AG20443 (cell line): Measurements from ENCODE around the gene KCTD1.

ENCODE experiments used
- DNase-seq: peaks from one replicate; pipeline ENCODE4 v3.0.0; 2012; ENCODE audit warnings: low spot score, mixed read lengths

Gene KCTD1

DNA sequence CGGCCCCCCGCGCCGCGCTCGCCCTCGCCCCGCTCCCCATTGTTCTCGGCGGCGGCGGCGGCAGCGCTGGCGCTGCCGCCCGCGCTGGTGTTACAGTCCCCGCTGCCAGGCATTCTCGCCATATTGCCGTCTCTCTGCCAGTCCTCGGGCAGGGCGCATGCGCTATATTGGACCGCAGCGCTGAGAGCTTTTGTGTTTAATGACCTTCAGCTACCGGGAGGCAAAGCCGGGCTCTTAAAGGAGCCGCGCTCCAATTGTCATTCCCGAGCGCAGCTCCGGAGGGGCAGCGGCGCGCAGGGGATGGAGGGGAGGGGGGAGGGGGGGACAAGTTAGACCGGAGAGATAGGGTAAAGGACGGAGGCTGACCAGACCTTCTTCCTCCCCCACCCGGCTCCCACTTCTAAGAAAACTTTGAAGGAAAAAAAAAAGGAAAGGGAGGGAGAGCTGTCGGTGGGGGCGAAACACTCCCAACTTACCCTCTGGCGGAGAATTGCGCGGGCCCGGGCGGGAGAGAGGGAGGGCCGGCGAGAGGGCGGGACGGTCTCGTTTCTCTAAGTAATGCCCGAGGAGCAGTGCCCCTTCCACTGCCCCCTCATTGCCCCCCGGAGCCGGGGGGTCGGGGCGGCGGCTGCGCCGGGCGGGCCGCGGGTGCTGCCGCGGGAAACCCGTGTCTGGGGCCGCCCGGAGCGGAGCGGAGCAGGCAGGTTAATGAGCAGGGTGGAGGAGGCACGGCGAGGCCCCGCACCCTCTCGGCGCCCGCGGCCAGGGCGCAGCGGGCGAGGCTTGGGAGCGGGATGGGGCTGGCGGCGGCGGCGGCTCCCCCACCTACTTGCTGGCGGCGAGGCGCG is at the start of gene KCTD1:
TSS of gene KCTD1 (minus strand) at position 139 of the 848 bp plus-strand sequence. CDS start at position 122, 17 bp downstream.
- DNase-seq: peak; percentile 94

DNA sequence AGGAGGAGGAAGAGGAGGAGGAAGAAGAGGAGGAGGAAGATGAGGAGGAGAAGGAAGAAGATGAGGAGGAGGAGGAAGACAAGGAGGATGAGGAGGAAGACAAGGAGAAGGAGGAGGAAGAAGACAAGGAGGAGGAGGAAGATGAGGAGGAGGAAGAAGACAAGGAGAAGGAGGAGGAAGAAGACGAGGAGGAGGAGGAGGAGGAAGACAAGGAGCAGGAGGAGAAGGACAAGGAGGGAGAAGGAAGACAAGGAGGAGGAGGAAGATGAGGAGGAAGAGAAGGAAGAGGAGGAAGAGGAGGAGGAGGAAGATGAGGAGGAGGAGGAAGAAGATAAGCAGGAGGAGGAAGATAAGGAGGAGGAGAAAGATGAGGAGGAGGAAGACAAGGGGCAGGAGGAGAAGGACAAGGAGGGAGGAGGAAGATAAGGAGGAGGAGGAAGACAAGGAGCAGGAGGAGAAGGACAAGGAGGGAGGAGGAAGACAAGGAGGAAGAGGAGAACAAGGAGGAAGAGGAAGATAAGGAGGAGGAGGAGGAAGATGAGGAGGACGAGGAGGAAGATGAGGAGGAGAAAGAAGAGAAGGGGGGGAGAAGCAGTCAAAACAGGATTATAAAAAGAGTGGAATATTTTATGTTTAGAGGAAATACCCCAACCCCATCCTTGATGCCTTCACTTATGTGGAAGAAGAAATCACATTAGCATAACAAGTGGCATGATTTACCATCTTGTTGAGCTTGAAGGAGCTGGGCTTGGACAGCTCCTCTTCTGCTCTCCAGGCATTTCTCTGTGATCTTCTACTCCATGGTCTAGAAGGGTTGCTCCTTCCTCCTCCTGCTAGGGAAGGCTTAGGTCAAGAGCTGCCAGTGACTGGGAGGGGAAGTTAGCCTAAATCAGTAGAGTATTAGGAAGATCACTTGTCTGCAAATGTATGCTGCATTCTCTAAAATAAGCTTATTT is 45.3 kb upstream of the KCTD1 start:
- no peak for DNase-seq

DNA sequence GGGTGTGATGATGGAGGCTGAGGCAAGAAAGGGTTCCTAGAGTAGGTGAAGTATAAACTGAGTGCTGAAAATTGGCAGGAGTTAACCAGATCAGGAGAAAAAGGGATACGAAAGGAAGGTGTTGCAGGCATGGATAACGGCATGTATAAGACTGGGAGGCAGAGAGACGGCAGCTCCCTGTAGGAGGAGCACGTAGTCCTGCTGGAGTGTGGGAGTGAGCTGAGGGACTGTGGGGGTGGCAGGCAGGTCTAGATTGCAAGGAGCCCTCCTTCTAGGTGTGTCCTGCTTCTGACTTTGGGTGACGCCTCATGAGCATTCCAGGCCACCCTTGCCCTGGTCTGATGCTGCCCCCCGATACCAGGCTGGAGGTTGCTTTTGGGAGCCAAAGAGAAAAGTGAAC is 36.4 kb upstream of the KCTD1 start:
- no peak for DNase-seq

DNA sequence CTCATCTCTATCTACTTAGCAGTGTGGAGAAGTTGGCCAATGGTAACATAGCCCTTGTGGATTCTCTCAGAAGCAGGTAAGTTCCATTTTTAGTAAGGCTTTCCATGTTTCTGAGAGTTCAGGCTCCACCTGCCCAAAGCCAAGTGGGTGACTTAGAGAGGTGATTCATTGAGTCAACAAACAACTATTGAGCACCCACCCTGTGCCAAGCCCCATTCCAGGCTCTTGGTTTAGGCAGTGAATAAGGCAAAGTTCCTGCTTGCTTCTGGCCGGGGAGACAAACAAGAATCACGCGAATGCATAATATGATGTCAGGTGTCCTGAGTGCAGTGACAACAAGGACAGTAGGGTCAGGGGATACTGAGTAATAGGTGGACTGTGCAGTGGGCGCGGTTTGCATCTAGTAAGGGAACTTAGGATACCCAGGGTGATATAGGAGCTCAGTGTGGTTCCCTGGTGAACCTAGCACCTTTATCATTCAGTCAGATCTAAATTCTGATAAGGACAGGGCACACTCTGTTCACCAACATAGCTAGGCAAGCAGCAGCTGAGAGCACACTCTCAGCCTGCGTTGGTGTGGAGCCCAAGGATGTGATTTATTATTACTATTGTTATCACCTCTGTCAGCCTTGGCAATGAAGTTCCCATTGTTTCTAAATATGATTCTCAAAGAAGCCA is 31.7 kb upstream of the KCTD1 start:
- DNase-seq: no peak

DNA sequence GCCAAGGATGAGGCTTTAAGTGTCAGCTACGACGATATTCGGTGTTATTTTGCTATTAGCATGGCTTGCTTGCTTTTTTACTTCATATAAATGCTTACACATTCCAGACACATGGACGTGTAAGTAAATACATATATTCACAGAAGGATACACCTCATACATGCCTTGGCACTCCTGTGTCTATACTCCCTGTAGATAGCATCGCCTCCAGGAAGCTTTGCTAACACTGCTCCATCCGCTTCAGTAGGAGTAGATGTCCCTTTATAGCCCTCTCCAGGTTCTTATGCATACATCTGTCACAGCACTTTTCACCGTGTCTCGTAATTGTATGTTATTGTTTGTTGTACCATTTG is 27.5 kb upstream of the KCTD1 start:
- DNase-seq: no peak

DNA sequence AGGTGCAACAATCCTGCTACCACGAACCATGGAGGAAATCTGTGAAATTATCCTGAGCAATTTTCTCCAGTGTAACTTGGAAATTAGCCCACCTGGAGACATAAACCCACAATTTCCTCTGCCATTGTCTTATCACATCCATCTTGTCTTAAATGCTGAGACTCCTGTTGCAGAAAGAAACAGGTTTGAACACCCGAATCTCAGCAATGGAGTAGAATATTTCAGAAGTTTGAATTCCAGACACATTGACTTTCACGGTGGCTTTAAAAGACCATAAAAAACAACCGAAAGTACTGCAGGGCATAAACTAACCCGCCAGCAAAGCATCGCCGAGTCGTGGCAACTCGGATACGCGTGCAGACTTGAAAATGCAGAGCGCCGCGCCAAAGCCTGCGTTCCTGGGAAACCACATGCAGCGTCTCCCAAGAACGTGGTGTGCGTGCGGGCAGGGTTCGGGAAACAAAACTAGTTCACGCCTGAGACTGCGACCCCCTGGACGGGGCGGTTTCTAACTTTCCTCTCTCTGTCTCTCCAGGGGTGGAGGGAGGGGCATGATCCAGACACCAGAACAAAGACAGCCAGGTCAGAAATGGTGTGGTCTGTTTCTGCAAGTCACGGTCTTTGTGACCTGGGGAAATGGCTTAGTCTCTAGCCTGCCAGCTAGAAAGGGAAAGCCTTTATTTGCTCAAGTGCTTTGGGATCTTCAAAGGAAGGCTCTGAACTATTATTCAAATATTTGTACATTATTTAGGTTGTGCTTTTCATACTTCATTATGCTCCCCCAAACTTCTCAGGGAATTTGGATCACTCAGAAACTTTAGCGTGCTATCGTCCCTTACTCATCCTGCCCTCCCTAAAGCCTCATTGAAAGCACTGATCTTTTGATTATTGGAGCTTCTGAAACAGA is 26.9 kb upstream of the KCTD1 start:
- peak; percentile 81 for DNase-seq

DNA sequence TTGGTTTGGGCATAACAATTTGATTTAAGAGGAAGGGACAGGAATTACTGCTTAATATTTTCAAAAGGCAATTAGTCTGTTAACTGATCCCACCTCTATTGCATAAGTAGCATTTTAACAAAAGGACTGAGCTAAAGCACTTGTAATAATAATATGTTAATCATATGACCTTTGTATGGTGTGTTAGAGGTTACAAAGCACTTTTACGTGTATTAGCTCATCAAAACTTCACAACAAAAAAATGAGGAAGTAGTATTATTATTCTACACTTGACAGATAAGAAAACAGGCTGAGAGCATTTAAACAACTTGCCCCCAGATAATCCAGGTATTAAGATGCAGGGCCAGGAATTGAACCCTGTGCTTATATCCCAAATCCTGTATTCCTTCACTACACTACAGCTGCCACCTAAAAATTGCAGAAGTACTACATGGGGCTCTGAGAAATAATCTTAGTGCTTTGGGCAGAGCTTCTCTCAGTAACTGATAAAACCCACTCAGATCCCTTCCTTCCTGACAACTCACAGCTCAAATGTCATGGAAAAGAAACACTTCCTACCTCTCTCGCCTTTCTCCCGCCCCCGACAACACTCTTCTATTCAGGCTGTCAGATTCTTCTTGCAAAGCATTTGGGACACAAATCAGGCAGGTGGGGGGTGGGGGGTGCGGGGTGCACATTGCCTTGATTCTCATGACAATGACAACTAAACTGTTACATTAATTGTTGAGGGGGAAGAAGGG is 20.7 kb upstream of the KCTD1 start:
- DNase-seq: no peak

DNA sequence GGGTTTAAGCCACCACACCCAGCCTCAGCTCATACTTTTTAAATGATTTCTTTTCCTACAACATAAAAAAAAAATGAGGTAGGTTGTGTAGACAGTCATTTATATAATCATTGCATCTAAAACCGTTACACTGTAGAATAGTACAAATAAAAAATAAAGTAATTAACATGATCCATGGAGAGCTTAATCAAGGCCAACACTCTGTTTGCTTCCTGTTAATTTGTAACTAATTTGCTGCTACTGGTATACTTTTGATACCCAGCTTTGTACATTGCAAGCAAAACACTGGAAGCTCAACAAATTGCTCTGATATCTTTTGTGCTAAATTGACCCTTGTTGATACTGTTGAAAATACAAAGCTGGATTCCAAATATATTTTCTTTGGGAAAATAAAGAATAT is 20.2 kb upstream of the KCTD1 start:
- no peak for DNase-seq

DNA sequence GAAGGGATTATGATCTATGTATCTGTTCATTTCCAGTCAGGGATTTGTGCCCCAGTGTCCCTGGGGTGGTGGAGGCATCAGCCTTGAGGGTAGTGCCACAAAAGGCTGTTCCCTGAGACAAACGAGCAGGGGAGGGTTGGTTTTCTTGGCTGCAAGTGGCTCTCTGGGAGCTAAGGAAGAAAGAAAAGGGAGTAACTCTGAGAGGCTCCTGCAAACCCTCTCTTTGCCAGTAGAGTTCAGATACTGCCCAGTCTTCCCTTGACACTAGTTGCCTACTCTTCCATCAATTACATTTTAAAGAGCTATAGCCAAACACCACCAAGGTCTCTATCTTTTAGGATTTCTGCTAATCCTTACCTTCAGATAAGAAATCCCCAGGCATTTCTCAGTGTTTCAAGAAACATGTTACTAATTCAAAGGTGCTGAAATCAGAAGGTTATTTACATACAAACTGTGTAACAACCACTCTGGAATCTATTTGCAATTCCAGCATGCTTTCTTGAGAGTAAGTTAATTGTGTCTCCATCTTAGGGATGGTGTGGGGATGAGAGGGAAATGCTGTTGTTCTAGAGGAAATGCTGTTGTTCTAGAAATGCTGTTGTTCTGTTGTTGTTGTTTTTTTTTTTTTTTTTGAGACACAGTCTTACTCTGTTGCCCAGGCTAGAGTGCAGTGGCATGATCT is 18.7 kb upstream of the KCTD1 start:
- DNase-seq: no peak

DNA sequence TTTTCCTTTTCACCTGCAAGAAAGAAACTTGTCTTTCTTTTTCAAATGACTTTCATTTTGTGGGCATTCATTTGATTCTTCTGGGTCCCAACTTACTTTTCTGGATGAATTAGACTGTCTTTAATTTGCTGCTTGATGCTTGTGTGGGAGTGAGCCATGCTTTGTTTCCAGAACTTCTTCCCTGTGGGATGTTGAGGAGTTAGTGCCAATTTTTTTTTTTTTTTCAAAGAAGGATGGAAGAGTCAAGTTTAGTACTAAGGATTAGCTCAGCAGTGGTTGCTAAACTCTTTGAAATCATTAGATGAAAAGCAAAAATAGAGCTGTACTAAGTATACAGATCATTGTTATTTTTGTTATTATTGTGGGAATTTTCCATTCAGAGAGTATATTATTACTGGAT is 17.2 kb upstream of the KCTD1 start:
- no peak for DNase-seq

DNA sequence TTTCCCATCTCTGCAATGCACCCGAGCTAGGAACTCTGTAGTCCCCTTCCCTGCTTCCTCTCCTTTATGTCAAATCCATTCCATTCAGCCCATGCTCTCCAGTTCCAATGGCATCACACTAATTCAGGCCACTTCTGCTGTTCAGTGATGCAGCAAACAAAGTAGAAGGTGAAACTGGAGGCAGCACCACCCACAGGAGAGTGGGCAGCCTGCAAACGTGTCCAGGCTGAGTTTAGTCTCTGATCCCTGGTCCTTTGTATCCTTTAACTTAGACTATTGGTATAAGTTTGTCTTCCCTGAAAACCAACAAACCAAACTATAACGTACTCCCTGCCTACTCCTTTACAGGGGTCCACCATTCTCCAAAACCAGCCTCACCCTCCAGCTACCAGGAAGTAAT is 14.7 kb upstream of the KCTD1 start:
- DNase-seq: no peak

DNA sequence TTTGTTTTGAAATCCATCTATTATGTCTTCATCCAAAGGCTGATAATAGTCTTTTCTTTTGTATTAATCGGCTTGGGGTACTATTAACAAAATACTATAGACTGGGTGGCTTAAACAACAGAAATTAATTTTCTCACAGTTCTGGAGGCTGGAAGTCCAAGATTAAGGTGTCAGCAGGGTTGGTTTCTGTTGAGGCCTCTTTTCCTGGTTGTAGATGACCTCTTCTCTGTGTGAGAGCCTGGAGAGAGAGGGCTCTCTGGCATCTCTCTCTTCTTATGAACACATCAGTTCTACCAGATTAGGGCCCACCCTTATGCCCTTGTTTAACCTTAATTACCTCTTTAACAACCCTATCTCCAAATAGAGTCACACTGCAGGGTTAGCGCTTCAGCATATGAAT is 14.2 kb upstream of the KCTD1 start:
- no peak for DNase-seq

DNA sequence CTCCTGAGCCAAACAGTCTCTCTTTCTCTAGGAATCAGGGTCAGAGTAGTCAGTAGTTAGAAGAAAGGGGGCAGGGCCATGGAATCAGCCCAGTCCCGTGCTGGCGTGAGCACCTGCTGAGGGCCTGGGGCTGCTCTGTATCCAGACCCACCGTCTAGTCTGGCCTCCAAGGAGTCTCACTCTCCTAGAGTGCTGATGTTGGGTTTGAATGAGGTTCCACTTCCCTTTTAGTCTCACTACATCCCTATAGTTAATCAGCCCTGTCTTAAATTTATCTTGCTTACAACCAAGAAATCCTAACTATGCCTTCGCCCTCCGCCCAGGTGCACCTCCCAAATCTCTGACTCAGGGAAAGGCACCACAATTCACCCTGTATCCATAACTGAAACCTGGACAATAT is 13.4 kb upstream of the KCTD1 start:
- DNase-seq: no peak

DNA sequence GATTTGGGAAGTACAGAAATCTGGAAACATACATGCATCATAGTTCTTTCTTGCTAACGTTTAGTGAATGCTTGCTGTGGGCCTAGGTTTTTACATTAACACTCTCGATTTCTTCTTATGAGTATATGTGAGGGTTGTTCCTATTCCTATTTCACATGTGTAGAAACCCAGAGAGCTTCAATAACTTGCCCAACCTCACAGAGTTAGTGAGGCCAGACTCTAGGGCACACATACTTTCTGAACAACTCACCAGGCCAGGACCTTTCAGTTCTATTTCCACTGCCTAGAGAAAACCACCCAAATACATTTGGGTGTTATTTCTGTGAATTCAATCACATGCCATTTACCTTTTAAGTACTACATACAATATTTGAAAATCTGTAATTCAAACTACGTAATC is 8.2 kb upstream of the KCTD1 start:
- DNase-seq: peak; percentile 46

DNA sequence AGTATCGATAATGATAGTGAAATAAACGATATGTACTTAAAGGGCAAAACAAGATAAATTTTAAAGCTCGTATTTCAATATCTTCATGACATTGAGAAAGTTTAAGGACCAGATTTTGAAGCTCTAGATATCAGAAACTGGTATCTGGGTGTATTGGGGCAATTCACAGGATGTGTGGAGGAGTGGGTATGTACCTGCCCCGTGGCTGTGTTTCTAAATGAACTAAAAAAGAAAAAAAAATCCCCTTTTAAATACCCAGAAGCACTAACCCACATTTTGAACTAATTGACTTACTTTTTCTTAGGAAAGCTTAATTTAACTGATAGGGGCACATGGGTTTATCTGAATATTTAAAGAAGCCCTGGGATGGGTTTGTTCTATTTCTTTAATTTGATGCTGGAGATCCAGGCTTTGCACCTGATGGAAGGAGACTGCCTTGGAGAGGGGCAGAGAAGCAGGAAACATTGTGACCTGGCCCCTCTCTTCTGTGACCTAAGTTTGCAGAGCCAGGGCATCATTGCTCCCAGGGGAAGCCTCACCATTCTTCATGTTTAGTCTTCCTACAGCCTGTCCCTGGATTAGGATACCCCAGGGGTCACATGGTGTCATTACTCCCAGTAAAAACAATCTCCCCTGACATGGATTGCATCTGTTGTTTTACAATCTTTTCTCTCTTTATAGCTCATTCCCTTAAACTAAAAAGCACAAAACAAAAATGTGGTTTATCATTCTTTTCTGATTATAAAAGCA is 7.6 kb upstream of the KCTD1 start:
- no peak for DNase-seq

DNA sequence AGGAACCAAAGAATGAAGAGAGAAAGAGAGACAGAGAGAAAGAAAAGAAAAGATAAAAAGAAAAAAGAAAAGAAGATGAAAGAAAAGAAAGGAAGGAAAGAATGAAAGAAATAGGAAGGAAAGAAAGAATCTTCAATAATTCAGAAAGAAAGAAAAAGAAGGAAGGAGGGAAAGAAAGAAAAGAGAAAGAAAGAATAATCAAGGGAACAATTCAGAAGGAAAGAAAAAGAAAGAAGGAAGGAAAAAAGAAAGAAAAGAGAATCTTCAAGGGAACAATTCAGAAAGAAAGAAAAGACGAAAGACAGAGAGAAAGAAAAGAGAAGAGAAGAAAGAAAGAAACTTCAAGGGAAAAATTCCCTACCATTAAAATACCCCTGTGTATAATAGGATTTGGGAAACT is 5.6 kb upstream of the KCTD1 start:
- DNase-seq: no peak

DNA sequence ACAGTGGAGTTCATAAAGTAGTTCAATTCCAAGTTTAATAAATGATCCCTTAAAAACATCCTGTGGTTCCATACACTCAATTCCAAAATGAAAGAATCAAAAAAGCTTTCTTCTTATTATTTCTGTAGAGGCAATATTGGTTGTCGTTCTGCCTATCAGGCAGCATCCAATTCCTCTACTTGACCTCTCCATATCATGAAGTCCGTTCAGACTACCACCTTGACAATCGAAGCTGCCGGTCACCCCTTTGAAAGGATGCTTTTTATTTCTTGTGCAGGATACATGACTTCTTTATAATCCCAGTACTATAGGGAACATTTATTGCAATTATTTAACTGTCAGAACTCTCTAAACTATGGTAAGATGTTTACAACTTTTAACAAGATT is 3.3 kb upstream of the KCTD1 start:
- DNase-seq: no peak

DNA sequence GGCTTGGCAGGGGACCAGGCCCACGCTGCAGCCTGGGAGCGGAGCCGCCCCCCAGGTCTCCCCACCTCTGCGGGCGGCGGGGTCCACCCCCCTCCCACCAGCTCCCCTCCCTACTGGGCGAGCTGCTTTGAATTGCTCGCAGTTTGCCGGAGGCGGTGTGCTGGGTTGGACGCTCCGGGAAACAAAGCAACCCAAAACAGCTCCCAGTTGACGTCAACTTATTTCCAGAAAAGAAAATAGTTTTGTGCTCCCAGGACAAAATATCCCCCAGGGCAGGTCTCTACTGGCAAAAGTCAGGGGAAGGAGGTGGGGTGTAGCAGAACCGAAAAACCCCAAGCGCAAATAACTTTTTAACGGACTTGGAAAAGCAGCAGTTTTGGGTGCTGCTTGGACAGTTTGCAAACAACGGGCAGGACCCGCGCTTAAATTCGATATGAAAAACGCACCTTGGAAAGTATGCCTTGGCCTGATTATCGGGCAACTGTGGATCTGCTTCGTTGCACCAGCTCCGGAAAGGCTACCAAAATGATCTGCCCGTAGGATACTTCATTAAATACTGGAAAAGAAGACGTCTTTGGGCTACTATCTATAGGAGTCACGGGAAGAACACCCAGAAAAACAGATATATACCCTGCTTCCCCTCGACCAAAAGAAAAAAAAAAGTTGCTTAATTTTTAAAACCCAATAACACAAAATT is 2.8 kb upstream of the KCTD1 start:
- DNase-seq: no peak
